ENCODE measurements around the gene ITGA2B. TPM values are rescaled to one million over a fixed set of nuclear protein-coding genes. Genes with fewer than 3 reads are reported as not detected.

The ITGA2B gene
- total RNA-seq (1 to 10 TPM in 6 of 7 donors, under 1 TPM in 1; 0.60 to 5.2 (median 2.2) TPM), polyA plus RNA-seq (1 to 10 TPM in 1 of 2 donors, under 1 TPM in 1; 0.88 to 1.6 TPM)
- long read RNA-seq, donor 1, partial matches to known transcripts: 4 of 12 reads
- long read RNA-seq, donor 1, other reads (novel, unspliced or antisense): 8 of 12 reads
- long read RNA-seq, donor 2, partial matches to known transcripts: 5 of 5 reads
- long read RNA-seq, donor 2, other reads (novel, unspliced or antisense): 0 of 5 reads
- long read RNA-seq, donor 3, partial matches to known transcripts: 2 of 5 reads
- long read RNA-seq, donor 3, other reads (novel, unspliced or antisense): 3 of 5 reads

DNA sequence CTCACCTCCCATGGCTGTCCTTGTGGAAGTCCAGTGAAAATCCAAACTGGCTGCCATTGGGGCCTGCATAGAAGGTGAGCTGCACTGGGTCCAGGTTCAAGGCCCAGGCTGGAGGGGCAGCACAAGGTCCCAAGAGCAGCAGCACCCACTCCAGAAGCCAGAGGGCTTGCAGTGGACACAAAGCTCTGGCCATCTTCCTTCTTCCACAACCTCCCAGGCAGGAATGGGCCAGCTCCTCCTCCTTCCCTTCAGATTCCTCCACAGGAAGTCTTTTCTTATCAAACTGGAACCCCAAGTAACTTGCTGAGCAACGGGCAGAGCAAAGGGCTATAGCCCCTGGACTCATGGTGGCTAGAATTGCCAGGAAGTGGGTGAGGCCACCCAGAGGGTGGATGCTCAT lies at the start of gene ITGA2B:
TSS of gene ITGA2B (minus strand) at position 369 of the 400 bp plus-strand sequence. CDS start at position 193, 176 bp downstream.
- TF ChIP-seq EP300 (IDR thresholded peaks at IDR 0.05) (no peak), POLR2A (IDR thresholded peaks at IDR 0.05) (no peak)
- TF ChIP-seq, protein P1, sequence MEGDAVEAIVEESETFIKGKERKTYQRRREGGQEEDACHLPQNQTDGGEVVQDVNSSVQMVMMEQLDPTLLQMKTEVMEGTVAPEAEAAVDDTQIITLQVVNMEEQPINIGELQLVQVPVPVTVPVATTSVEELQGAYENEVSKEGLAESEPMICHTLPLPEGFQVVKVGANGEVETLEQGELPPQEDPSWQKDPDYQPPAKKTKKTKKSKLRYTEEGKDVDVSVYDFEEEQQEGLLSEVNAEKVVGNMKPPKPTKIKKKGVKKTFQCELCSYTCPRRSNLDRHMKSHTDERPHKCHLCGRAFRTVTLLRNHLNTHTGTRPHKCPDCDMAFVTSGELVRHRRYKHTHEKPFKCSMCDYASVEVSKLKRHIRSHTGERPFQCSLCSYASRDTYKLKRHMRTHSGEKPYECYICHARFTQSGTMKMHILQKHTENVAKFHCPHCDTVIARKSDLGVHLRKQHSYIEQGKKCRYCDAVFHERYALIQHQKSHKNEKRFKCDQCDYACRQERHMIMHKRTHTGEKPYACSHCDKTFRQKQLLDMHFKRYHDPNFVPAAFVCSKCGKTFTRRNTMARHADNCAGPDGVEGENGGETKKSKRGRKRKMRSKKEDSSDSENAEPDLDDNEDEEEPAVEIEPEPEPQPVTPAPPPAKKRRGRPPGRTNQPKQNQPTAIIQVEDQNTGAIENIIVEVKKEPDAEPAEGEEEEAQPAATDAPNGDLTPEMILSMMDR (IDR thresholded peaks at IDR 0.05): no peak
- H3K4me3 ChIP-seq: no peak within 1 kb of the TSS

DNA sequence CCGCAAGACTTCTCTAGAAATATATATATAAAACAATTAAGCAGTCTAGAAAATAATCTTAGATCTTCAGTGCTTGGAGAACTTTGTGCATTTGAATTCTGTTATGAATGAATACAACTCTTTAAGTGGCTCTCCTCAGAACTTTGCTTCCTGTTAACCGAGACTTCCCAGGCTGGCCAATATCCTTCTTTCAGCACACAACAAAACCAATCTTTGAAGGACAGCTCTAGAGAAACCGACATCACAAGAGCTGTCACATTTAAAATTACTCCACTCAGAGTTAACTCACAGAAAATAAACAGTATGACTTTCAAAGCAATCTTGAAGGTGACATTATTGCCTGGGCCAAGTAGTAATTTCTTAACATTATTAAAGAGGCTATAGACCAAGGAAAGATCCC lies 49.7 kb upstream of the ITGA2B start:
- Histone ChIP-seq H3K4me3 (no peak overlapping the region), H3K4me1 (ENCODE audit: insufficient read depth) (no peaks in the 10 kb centered on the region), H3K9me3 (no peaks in the 10 kb centered on the region), H3K36me3 (no peaks in the 10 kb centered on the region), H3K27me3 (no peaks in the 10 kb centered on the region), H3K27ac (no peak overlapping the region)
- intact Hi-C loops (cut with DNase I): no loop called here
- 79 to 89% (median 83%) methylated on average over 3 of the region's 3 CpGs for WGBS, 3 donors
- no peak for DNase-seq
- TF ChIP-seq EP300 (IDR thresholded peaks at IDR 0.05) (no peak), POLR2A (IDR thresholded peaks at IDR 0.05) (no peak)
- TF ChIP-seq, protein P1 (IDR thresholded peaks at IDR 0.05): no peak

More for the DNA sequence above, at the start of gene ITGA2B:
- intact Hi-C loops (cut with DNase I): no loop called here
- H3K27me3 ChIP-seq: no peaks in the 10 kb centered on the region
- no peaks in the 10 kb centered on the region for H3K9me3 ChIP-seq
- H3K4me1 ChIP-seq (ENCODE audit: insufficient read depth): peaks cover 2% of the 10 kb centered on the region
- no peaks in the 10 kb centered on the region for H3K36me3 ChIP-seq
- 20 to 44% (median 22%) methylated on average over 1 of the region's 1 CpG for WGBS, 3 donors
- DNase-seq: peak in 2 of 5 donors; percentile 3 to 15
- no peak within 1 kb of the TSS for H3K27ac ChIP-seq

DNA sequence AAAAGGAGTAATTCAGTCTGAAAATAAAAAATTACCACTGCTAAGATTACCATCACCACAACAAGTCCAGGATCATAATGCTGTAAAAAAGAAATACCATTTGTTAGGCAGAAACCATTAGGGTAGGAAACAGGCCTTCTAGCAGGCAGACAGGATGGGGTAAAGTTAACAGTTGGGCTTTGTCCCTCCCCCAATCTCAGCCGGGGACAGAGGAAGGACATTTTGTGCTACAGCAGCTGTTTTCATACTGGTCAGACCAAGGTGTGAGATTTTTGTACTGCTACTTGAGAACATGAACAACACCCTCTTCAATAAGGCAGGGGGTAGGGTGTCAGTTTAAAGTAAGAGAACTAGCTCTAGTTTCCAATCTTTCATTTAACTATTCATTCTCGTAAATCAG lies 49.2 kb upstream of the ITGA2B start:
- Histone ChIP-seq H3K4me3 (no peak overlapping the region), H3K9me3 (no peaks in the 10 kb centered on the region), H3K27ac (no peak overlapping the region), H3K4me1 (ENCODE audit: insufficient read depth) (no peaks in the 10 kb centered on the region), H3K27me3 (no peaks in the 10 kb centered on the region), H3K36me3 (no peaks in the 10 kb centered on the region)
- intact Hi-C loops (cut with DNase I): no loop called here
- 47 to 50% (median 48%) methylated on average over 2 of the region's 2 CpGs for WGBS, 3 donors
- DNase-seq: no peak
- TF ChIP-seq EP300 (IDR thresholded peaks at IDR 0.05): no peak
- TF ChIP-seq, protein P1 (IDR thresholded peaks at IDR 0.05): no peak
- no peak for TF ChIP-seq POLR2A (IDR thresholded peaks at IDR 0.05)

DNA sequence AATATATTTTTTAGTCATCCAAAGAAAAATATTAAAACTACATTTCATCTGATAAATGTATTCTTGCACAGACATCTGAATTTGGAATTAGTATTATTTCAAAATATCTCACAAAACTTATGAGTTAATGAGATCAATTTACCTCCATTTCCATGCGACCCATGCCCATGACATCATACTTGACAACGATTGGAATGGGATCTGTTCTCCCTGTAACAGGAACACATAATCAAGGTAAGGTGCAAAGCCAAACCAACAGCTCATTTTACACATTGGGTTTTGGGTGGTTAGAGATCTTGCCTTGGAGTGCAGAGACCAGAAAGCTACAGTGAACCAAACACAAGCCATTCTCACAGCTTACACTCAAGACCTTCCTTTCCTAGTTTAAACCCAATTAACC lies 46.9 kb upstream of the ITGA2B start:
- Histone ChIP-seq H3K9me3 (no peaks in the 10 kb centered on the region), H3K4me1 (ENCODE audit: insufficient read depth) (no peaks in the 10 kb centered on the region), H3K27ac (no peak overlapping the region), H3K36me3 (no peaks in the 10 kb centered on the region), H3K4me3 (no peak overlapping the region), H3K27me3 (no peaks in the 10 kb centered on the region)
- intact Hi-C loops (cut with DNase I): no loop called here
- WGBS, 3 donors: 84 to 86% (median 86%) methylated on average over 2 of the region's 2 CpGs
- DNase-seq: no peak
- TF ChIP-seq POLR2A (IDR thresholded peaks at IDR 0.05): no peak
- TF ChIP-seq, protein P1 (IDR thresholded peaks at IDR 0.05): no peak
